CD4-positive, alpha-beta T cell treated with Interleukin-15 for 4 hours (primary cell): ENCODE data around the gene RAB3IP.
"Not testable (repeated sequence)": the region's sequence is repeated elsewhere in the genome, so short reads cannot be mapped to it uniquely, and the experiment has no call there.

ENCODE experiments used
- DNase-seq: peaks from one replicate; pipeline ENCODE4 v3.0.0-alpha.2; 2020; ENCODE audit warnings: low spot score

RAB3IP gene

DNA sequence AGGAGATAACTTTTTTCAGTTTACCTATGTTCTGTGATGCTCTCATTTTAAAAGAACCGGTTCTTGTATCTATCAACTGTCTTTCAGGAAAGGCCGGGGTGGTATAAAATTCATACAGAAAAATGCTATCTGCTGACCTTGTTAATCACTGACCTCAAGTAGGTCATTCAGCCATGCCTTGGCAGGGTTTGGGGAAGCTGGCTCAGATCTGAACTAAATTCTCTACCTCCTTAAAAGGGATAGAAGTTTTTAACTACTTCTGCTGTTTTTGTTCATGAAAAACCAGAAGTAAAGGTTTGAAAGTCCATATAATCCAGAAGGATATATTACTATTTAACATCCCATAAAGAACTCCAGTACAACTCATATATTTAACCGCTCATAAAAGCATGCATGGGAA is 96.4 kb downstream of the RAB3IP start:
- no peak for DNase-seq

- DNase-seq, result no peak
Measured at GRCh38 chr12:69836015-69836414, 97.4 kb downstream of the RAB3IP start.

DNA sequence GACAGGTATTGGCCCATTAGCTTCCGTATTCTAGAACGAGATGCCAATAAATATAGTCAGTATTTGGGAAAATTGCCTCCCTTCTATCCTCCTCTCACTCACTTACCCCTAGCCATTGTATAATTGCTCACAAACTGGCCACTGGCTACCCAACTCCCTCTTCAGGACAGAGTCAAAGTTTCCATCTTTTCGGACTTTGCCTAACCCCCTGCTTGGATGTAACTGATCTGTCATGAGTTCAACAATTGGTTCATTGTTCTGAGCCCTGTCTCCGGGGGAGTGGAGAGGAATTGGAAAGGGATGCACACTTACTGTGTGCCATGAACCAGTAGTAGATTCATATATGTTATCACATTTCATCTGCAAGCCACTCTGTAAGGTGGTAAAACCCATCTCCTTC is 98.5 kb downstream of the RAB3IP start:
- DNase-seq, result no peak

- no peak for DNase-seq
Measured at GRCh38 chr12:69837657-69838415, 99.2 kb downstream of the RAB3IP start.

- DNase-seq, result no peak
Measured at GRCh38 chr12:69840727-69841126, 102.1 kb downstream of the RAB3IP start.

GRCh38 chr12:69843608-69844007 is 104.9 kb downstream of the RAB3IP start:
- no peak for DNase-seq

- DNase-seq, result no peak
Measured at GRCh38 chr12:69844416-69844815, 105.8 kb downstream of the RAB3IP start.

- DNase-seq, result no peak
Measured at GRCh38 chr12:69844836-69845235, 106.2 kb downstream of the RAB3IP start.

GRCh38 chr12:69846976-69847375 is 108.3 kb downstream of the RAB3IP start:
- no peak for DNase-seq

- DNase-seq, result no peak
Measured at GRCh38 chr12:69851976-69852375, 113.3 kb downstream of the RAB3IP start.

GRCh38 chr12:69853176-69853961 is 114.7 kb downstream of the RAB3IP start:
- not testable (repeated sequence) for DNase-seq

- no peak for DNase-seq
Measured at GRCh38 chr12:69866698-69867097, 128.0 kb downstream of the RAB3IP start.

DNA sequence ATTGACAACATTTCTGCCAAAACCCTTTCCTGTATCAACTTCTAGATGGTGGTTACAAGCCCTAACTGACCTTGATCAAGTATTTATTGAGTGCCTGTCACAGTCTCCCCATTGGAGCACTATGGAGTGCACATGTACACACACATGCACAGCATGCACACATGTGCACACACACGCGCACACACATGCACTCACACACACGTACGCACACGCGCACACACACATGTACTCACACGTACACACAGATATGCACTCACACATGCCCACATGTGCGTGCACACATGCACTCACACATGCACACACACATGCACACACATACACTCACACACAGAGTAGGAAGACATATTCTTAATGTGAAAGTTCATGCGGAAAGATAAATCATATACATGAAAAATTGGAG is 130.0 kb downstream of the RAB3IP start:
- DNase-seq, result no peak

GRCh38 chr12:69872804-69873203 is 134.1 kb downstream of the RAB3IP start:
- DNase-seq, result no peak
